ENCODE results near the gene HID1. TPM values are rescaled to one million over a fixed set of nuclear protein-coding genes. Genes with fewer than 3 reads are reported as not detected.

HID1 gene
- total RNA-seq, 1 experiment from 2014 or later: 0.65 TPM

DNA sequence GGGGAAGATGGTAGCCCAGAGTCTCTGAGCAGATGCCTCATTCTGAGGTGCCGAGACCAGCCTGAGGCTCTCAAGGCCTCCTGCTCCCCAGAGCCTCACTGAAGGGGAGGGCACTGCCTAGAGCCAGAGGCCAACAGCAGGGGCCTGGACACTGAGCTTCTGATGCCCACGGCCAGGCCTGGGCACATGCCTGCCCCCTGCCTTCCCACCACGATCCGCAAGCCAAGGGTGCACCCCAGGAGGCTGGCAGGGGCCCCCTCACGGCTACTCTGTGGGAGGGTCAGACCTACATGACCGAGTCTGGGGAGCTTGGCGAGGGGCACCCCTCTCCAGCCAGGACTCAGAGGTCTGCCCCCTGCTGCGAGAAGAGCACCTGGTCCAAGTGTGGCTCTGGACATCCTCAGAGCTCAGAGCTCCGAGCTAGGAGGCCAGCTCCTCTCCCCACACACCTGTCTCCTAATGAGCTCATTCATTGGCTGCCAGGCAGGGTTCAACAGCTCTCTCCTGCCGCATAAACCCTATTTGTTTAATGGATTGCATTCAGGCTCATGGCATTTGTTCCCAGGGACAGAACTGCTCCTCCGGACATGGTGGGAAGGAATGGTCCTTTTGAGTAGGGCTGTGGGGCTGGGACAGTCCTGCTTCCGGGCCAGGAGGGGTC is 23.0 kb downstream of the HID1 start:
- DNase-seq (ENCODE audit: low spot score): no peak

- DNase-seq (ENCODE audit: low spot score): no peak
Observed at GRCh38 chr17:74947041-74947754, 25.4 kb downstream of the HID1 start.

DNA sequence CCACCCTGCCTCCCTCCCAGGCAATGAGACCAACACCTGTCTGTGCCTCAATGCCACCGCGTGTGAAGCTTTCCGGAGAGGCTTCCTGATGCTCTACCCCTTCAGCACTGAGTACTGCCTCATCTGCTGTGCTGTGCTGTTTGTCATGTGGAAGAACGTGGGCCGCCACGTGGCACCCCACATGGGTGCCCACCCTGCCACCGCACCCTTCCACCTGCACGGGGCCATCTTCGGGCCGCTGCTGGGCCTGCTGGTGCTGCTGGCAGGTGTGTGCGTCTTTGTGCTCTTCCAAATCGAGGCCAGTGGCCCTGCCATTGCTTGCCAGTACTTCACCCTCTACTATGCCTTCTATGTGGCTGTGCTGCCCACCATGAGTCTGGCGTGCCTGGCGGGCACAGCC is 25.9 kb downstream of the HID1 start:
- no peak for DNase-seq (ENCODE audit: low spot score)

DNA sequence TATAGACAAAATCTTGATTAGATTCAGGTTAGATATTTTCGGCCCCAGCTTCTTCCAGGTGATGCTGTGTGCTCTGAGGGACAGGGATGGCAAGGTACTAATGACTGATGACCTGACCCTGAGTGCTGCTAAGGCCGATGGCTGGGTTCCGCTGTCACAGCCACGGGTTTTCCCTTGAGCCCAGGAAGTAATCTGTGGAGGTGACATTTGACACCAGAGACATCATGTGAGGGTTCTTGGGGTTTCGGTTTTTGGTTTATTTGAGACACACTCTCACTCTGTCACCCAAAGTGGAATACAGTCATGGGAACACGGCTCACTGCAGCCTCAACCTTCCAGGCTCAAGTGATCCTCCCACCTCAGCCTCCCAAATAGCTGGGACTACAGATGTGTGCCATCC is 27.0 kb downstream of the HID1 start:
- no peak for DNase-seq (ENCODE audit: low spot score)

- no peak for DNase-seq (ENCODE audit: low spot score)
Observed at GRCh38 chr17:74943808-74944522, 28.6 kb downstream of the HID1 start.

DNA sequence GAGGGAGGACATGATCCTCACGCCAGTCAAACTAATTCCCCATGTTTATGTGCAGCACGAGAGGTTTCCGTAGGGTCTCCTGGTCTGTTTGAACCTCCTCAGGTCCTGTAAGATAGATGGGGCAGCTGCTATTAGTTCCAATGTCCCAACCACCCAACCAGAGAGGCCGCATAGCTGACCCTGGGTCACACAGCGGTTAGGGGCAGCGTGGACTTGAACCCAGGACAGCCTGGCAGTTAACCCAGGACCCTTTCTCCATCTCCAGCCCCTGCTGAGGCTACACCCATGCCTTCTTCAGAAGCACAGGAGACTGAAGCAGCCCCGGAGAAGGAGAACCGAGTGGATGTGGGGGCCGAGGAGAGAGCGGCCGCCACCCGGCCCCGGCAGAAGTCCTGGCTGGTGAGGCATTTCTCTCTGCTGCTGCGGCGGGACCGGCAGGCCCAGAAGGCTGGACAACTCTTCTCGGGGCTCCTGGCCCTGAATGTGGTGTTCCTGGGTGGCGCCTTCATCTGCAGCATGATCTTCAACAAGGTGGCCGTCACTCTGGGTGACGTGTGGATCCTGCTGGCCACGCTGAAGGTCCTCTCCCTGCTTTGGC is 31.3 kb downstream of the HID1 start:
- no peak for DNase-seq (ENCODE audit: low spot score)

- DNase-seq (ENCODE audit: low spot score): no peak
Observed at GRCh38 chr17:74939534-74939933, 33.0 kb downstream of the HID1 start.

DNA sequence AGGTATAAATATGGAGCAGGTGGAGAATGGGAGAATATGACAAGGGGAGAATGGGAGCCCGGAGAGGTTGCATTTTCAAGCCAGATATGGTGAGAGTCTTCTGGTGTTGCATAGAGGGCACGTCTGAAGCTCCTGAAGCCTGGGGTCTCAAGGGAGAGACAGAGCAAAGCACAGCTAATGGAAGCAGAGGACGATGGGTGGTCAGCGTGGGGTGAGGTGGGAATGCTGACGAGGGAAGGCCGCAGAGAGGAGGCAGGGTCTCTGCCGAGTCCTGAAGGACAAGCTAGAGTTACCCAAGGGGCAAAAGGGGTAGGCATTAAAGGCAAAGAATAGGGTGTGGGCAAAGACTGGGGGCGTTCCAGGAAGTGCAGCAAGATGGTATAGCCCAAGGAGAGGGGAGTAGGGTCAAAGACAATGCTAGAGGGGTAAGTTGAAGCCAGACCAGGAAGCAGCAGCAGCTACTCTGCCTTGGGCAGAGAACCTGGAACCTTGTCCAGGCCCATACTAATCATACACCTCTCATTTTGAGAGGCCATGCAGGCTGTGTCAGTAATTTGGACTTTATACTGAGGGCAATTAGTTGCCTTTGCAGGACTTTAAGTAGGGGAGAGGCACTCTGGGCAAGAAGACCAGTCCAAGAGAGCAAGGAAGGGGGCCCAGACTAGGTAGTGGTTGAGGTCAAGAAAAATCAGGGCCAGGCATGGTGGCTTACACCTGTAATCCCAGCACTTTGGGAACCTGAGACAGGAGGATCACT is 34.2 kb downstream of the HID1 start:
- DNase-seq (ENCODE audit: low spot score): no peak

GRCh38 chr17:74937064-74938051 is 35.2 kb downstream of the HID1 start:
- DNase-seq (ENCODE audit: low spot score): no peak

DNA sequence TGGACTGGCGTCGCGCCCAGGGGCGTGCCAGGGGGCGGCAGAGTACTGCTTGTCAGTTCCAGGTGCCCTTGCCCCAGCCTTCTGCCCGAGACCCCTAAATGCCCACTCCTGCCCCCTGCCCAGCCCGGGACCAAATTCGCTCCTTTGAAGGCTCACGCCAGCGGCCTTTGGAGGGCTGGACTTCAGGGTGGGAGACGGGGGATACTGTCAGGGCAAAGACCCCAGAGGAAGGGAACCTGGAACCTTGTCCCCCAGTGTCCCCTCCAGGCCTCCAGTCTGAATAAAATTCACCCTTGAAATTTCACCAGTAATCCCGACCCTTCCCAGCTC is 36.1 kb downstream of the HID1 start:
- no peak for DNase-seq (ENCODE audit: low spot score)

GRCh38 chr17:74935585-74936469 is 36.7 kb downstream of the HID1 start, which contains the start of gene OTOP3:
Gene OTOP3 (plus strand): TSS chr17:74935898. CDS start chr17:74935922, 24 bp downstream.
- no peak for DNase-seq (ENCODE audit: low spot score)

- DNase-seq (ENCODE audit: low spot score): no peak
Observed at GRCh38 chr17:74935048-74935447, 37.5 kb downstream of the HID1 start.

- no peak for DNase-seq (ENCODE audit: low spot score)
Observed at GRCh38 chr17:74930535-74931036, 42.0 kb downstream of the HID1 start.

GRCh38 chr17:74928786-74929185 is 43.8 kb downstream of the HID1 start:
- DNase-seq (ENCODE audit: low spot score): no peak

DNA sequence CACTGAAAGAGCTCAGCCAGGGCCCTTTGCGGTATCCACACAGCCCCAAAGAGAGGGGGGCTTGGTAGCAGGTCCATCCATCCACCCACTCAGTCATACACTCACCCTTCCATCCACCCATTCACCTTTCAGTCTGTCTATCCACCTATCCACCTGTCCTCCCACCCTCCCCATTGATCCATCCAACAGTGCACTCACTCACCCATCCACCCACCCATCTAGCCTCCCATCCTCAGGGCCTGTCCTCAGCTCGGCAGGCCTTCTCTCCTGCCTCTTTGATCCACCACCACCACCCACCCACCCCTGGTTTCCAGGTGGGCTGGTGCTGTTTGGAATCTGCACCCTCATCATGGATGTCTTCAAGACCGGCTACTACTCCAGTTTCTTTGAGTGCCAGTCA is 47.3 kb downstream of the HID1 start:
- no peak for DNase-seq (ENCODE audit: low spot score)

GRCh38 chr17:74924250-74924948 is 48.2 kb downstream of the HID1 start, which contains the start of gene OTOP2:
Gene OTOP2 (plus strand): TSS chr17:74924273. CDS start chr17:74924633, 360 bp downstream.
- DNase-seq (ENCODE audit: low spot score): no peak

DNA sequence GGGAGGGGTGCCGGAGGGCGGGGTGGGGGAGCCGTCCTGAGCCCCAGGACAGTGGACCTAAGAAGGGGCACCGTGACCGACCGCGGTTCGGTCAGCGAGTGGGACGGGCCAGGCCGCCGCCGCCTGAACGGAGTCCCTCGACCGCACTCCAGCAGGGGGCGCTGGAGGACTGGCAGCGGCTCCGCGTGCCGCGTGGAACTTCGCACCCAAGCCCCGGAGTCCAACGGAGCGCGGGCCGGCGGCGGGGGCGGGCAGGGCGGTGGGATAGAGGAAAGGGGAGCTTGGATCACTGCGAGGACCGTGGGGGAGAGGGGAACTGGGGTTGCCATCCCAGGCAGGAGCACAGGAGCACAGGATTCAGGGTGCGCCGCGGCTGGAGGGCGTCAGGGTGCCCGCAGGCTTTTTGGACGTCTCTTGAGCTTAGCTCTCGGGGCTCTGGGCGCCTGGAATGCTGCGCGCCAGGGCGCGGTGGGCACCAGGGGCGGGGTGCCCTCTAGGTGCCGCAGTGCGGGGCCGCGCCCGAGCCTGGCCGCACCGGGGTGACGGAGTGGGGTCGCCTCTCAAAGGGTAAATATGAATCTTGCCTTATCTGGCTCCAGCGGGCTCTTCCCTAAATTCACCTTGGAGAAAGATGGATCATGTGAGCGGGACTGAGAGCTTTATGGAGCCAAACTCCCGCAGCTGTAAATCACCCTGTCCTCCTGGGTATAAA is 48.9 kb downstream of the HID1 start:
- peak; percentile 26 for DNase-seq (ENCODE audit: low spot score)

Measured in A172 (cell line).